ENCODE results near the gene MOCS1.

The MOCS1 gene

DNA sequence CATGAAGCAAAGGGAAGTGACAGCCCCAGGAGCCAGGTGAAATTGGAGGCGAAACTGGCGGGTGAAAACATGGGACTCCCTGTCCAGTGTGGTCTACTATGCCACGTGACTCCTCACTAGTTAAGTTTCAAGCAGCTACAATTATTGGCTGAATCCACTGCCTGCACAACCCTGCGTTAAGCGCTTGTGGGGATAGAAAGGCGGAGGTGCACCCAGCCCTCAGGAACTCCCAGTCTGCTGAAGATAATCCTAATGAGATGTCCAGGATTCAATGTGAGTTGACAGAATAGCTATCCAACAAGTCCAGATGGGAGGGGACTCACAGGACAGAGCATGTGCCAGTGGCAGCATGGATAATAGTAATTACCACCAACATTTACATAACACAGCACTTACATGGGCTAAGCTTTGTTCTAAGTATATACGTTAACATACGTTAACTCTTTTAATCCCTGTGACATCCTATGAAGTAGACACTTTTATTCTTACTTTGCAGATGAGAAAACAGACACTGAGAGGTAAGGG is 1.8 kb downstream of the MOCS1 start:
- H3K4me3 ChIP-seq (ENCODE audit: low read depth, low read length), result no peak overlapping the region
- DNase-seq (ENCODE audit: low read depth), result no peak
- TF ChIP-seq, protein P1, sequence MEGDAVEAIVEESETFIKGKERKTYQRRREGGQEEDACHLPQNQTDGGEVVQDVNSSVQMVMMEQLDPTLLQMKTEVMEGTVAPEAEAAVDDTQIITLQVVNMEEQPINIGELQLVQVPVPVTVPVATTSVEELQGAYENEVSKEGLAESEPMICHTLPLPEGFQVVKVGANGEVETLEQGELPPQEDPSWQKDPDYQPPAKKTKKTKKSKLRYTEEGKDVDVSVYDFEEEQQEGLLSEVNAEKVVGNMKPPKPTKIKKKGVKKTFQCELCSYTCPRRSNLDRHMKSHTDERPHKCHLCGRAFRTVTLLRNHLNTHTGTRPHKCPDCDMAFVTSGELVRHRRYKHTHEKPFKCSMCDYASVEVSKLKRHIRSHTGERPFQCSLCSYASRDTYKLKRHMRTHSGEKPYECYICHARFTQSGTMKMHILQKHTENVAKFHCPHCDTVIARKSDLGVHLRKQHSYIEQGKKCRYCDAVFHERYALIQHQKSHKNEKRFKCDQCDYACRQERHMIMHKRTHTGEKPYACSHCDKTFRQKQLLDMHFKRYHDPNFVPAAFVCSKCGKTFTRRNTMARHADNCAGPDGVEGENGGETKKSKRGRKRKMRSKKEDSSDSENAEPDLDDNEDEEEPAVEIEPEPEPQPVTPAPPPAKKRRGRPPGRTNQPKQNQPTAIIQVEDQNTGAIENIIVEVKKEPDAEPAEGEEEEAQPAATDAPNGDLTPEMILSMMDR (IDR thresholded peaks at IDR 0.05; ENCODE audit: insufficient read depth, low read depth, low read length, missing control alignments), result no peak

DNA sequence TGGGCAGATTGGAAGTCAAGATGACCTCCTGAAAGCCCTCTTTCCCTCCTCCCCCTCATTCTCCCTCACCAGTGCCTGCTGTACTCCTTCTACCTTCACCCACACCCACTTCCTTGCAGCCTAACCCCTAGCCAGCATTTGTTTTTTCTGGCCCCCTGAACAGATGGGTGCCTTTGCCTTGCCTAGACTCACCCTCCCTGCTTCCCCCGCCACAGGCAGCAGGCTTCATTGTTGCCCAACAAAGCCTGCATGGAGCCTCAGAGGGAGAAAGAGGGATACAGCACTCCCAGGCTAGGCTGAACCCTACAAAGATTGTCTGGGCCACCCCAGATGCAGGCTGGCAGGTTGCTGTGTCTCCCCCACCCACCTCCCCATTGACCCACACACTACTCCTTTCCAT is 2.7 kb downstream of the MOCS1 start:
- H3K4me3 ChIP-seq (ENCODE audit: low read depth, low read length), result no peak overlapping the region
- TF ChIP-seq, protein P1 (IDR thresholded peaks at IDR 0.05; ENCODE audit: insufficient read depth, low read depth, low read length, missing control alignments), result no peak
- no peak for DNase-seq (ENCODE audit: low read depth)

DNA sequence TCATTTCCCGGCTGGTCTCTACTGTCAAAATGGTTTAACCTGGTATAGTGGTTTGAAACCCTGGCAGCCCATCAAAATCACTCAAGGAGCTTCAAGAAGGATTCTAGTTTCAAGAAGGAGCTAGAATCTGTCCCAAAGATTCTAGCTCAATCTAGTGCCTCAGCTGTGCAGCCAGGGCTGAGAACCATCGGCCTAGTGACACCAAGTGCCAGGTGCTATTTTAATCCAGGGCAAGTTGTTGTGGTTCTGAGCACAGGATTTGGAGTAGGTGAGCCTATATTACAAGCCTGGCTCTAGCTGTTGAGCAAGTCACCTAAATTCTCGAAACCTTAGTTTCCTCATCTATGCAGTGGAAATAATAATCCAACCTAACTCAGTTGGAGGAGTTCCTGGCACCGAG is 3.7 kb downstream of the MOCS1 start:
- no peak overlapping the region for H3K4me3 ChIP-seq (ENCODE audit: low read depth, low read length)
- TF ChIP-seq, protein P1 (IDR thresholded peaks at IDR 0.05; ENCODE audit: insufficient read depth, low read depth, low read length, missing control alignments), result no peak
- no peak for DNase-seq (ENCODE audit: low read depth)

DNA sequence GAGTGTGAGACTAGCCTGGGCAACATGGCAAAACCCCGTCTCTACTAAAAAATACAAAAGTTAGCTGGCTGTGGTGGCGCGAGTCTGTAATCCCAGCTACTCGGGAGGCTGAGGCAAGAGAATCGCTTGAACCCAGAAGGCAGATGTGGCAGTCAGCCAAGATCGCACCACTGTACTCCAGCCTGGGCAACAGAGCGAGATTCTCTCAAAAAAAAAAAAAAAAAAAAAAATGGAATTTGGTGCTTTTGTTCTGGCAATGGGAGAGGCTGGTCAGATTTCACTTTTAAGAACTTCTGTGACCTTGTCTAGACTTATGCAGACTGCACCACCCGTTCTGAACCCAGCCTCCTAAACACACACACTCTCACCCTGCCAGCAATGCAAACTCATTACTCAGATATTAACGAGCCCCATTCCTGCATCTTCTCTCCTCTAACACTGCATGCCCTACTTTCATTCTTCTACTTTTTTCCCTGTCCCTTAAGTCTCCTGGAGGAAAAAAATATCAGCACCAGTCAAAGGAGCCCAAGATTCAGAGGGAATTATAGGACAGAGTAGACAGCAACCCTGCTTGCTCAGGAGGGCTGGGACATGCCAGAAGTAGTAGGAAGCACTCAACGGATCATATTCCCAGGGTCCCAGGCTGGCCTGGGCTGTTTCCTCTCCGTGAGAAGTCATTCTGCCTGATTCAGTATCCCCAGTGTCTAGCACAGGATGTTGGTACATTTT is 4.4 kb downstream of the MOCS1 start:
- no peak overlapping the region for H3K4me3 ChIP-seq (ENCODE audit: low read depth, low read length)

DNA sequence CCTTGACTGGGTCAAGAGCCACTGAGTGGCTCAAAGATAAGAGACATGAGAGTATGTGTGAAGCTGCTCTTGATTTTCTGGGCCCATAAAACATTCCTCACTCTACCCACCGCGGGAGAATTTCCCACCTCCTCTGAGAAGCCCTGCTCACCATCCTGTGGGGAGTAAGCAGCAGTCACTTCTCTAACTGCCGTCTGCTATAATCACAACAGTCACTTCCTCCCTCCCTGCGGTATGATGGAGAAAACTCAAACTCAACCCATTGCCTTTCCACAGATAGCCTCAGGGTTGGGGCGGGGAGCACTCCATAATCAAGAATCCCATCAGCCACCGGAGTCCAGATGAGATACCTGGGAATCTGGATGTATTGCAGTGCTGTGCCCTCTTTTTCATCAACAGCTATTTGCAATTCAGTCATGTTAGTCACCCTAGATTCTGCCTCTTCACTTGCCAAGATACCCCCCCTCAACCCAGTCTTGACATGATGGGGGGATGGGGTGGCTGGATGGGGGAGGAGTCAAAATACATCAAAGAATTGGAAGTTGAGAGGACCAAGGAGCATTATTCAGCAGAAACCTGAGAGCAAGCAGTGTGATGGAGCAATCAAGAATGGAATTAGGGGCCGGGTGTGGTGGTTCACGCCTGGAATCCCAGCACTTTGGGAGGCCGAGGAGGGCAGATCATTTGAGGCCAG is 5.1 kb downstream of the MOCS1 start:
- H3K4me3 ChIP-seq (ENCODE audit: low read depth, low read length), result no peak overlapping the region
- no peak for DNase-seq (ENCODE audit: low read depth)
- TF ChIP-seq, protein P1 (IDR thresholded peaks at IDR 0.05; ENCODE audit: insufficient read depth, low read depth, low read length, missing control alignments), result no peak

More for the DNA sequence above, 4.4 kb downstream of the MOCS1 start:
- TF ChIP-seq, protein P1 (IDR thresholded peaks at IDR 0.05; ENCODE audit: insufficient read depth, low read depth, low read length, missing control alignments), result no peak
- no peak for DNase-seq (ENCODE audit: low read depth)

DNA sequence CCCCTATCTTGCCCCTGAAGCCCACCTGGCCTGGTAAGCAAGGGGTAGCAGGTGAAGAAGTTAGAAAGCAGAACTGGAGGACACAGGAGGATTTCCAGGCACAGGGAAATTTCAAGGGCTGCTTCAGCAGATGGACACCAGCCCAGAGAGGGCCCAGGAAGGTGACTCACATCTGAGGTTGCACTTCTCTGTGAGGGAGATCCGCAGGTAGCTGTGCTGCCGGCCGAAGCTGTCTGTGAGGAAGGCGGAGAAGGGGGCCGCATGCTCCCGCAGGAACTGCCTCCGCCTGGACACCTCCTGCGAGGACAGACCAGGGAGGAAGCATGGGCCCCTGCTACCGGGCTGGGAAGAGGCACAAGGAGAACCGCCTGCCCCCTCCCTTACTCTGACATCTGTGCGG is 7.1 kb downstream of the MOCS1 start:
- H3K4me3 ChIP-seq (ENCODE audit: low read depth, low read length), result no peak overlapping the region
- TF ChIP-seq, protein P1 (IDR thresholded peaks at IDR 0.05; ENCODE audit: insufficient read depth, low read depth, low read length, missing control alignments), result no peak
- no peak for DNase-seq (ENCODE audit: low read depth)
